IPS DF 4.7 (cell line): Measurements from ENCODE around the gene MLX.
"Not testable (repeated sequence)": the region's sequence is repeated elsewhere in the genome, so short reads cannot be mapped to it uniquely, and the experiment has no call there.

Source experiments
- DNase-seq: peaks from one replicate; pipeline ENCODE4 v3.0.0-alpha.2; 2013; ENCODE audit warnings: low spot score; ENCODE audit errors: extremely low read depth

The MLX gene

GRCh38 chr17:42578282-42578869, 11.5 kb downstream of the MLX start:
- peak; percentile 62 for DNase-seq

DNA sequence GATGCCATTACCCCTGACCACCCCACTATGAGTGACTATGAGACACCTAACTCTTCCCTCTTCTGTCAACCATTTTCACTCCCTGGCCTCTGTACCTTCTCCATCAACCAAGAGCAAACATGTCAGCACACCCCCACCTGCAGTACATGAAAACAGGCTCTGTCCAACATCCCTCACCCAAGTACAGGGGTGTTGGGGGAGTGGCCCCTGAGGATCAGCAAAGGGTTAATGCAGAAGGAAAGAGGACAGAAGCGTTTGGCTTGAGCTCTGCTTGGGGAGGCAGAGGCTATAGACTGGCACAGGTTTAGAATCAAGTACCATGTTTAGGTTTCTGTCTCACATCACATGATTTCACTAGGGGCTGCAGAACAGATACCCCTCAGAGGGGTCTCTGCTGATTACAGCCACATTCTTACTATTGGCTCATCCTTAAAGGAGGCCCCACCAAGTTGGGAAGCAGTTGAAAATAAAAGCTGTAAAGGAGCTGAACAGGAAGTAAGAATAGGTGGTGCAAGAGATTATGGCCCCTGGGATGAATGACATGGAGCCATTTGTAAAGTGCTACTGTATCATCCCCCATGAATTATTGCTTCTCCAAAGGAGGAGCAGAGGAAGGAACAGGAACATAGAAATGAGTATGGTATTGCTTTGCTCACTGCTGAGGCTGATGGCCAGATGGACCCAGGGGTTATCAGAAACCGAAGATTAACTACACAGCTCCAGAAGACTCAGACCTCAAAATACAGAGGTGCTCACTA, 13.1 kb downstream of the MLX start:
- DNase-seq: no peak

DNA sequence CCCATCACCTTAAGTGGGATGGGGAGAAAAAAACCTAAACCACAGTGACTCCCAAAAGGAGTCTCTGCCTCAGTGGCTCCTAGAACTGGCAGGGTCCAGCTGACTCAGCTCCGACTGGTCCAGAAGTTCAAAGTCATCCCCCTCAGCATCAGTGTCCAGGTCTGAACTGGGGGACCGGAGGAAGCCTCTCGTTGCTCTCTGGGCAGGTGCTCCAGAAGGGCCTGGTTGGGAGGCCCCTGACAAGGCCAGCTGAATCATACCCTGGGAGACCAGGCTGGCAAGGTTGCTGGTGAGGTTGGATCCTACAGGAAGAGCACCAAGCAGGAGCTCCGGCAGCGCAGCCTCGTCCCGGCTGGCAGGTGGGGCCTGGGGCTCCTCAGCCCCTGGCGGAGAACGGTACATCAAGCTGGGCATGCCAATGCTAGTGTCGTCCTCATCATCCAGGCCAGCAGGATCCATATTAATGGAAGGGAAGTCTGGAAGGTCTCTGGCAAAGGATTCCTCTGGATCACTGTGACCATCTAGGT, 14.9 kb downstream of the MLX start:
- no peak for DNase-seq

- no peak for DNase-seq
These were observed 18.0 kb downstream of the MLX start for GRCh38 chr17:42584880-42585279.

DNA sequence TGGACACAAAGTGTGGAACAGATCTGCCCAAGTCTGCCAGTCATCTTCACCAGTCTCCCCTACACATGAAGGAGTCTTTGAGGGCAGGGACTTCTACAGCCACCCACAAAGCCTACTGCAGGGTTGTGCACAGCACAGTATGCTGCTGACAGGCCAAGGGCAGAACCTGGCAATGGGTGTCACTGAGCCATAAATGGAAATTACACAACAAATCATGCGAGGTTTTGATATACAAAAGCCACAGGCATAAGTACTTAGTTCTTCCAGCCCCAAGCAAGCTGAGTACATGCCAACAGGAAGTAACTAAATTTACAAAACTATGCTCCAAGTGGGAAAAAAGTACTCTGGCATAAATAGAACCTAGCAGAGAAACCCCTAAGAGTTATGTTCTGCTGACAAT, 18.5 kb downstream of the MLX start:
- DNase-seq: no peak

DNA sequence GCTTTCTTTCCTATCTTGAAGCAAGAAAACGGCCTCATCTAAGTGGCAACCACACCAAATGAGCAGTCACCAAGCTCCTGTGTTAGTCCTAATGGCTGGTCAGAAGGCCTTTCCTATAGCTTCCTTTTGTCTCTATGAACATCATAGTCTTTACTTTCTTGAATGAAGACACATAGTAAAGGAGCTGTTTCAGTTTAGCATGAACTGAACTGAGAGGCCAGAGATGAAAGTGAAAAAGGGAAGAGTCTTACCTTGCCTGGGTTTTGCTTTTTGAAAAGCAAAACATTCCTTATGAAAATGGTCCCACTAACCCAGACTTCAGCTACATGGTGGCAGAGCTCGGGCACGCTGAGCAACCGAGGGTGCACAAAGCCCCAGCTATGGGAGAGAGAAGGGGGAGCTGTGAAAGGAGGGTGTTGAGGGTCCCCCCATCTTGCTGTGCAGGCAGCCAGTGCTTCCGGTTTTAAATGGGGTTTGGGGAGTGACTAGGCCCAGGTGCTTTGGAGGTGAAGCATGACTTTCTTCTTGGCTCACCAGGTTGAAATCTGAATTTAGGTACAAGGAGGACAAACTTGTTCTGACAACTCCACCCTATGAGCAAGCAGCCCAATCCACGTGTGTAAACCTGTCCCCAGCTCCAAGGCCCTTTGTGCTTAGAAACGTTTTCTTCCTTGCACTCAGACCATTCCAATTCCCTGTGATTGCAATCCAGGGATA, 19.8 kb downstream of the MLX start:
- DNase-seq: no peak

GRCh38 chr17:42590886-42591285, 24.0 kb downstream of the MLX start:
- DNase-seq: no peak

GRCh38 chr17:42591411-42591810, 24.5 kb downstream of the MLX start:
- no peak for DNase-seq

GRCh38 chr17:42596386-42596785, 29.5 kb downstream of the MLX start:
- no peak for DNase-seq

DNA sequence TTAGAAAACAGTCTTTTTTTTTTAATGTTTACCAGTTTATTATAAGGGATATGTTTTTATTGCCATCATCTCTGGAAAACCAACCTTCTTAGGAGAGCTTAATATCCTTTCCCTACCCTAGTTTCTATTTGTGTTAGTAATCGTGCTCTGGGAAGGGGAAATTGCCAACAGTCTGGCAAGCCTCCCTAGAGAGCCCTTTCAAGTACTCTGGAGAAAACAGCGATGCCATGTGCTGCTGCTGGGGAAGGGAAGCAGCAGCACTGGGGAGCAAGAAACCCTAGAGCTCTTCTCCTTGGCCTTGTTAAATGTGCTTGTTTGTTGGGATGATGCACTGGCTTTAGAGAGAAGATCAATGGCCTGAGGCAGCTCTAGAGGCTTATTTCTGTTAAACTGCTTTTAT, 32.0 kb downstream of the MLX start:
- DNase-seq: no peak

DNA sequence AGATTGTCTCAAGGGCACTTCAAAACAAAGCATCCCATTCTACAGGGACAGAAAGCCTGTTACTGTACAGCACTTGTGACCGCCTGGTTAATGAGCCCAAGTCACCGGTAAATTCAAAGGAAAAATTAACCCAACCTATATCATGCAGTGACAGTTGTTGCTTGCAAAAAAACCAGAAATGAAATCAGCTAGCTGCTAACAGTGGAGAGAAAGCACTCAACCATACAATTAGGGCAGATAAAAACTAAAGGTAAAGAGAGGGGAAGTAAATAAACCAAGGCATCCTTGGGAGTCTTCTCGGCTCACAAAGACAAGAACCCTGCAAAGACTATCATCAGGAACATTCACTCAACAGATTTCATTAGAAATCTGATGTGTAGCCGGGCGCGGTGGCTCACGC, 36.4 kb downstream of the MLX start:
- no peak for DNase-seq

DNA sequence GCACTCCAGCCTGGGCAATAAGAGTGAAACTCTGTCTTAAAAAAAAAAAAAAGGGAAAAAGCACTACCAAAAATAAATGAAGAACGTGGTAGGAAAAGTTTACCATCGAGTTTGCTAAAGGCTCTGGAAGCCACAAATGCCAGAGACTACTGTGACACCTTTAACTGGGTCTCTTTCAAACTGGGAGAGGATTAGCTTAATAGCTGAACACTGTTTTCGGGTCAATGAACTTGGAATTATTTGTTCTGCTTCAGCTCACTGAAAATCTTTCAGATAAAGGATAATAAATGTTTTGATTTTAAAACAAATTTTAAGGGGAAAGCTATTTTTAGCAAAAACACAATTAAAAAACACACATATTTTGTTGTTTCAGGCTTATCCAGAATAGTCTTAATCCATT, 40.9 kb downstream of the MLX start:
- DNase-seq: no peak

DNA sequence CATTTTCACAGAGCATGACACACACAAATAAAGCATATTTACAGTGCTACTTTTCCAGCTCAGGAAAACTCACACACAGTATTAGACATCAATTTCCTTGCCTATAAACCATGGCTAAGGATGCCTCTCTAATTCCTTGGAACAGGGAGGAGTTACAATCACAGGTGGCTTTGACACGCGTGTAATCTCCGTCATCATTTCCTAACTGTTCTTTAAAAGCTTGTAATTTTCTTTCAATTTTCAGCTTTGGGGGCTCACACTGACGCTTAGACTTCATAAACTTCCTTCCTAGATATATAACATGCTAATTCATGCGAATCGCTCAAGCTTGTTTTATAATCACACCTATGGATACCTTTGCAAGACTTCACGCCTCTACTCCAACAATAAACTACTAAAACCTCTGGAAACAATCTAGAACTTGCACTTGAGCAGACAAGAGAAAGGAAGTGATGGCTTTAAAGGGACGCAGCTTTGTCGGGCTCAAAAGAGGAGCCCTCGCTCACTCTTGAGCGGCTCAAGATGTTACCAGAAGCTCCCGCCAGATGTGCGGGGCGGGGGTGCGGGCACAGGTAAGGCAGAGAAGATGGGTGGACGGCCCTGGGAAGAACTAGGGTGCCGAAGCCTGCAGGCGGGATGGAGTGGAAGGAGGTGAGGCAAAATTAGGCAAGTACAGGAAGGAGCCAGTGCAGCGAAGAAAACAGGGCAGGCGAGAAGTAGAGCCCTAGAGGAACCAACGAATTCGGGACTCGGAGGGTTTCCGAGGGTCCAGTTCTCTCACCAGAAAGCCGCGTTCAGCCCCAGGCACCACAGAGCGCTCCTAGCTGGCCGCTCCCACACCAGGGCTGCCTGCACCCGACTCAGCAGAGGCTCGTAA, 41.6 kb downstream of the MLX start:
- no peak for DNase-seq

DNA sequence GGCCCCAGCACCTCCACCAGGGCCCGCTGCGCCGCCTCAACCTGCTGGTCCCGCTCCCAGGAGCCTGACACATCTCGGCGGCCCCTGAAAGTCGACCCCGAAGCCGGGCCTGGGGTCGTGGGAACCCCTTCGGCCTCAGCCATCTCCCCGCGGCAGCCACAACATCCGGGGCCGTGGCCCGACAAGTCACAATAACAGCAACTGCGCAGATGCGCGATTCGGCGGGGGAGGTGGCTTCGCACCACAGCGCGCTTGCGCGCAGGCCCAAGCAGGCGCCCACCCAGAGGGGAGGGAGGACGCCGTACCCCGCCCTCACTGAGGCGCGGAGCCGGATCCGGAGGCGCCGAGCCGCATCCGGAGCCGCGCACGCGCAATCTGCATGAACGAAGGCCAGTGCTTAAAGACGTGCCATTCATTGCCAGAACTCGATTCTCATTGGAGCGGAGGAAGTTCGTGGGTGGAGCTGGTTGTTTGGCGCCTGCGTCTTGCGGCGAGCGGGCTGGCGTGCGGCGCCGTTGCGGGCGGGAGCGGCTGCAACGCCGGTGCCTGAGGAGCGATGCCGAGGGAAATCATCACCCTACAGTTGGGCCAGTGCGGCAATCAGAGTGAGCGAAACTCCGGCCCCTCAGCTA, 42.4 kb downstream of the MLX start, which contains the start of the genes RETREG3 and TUBG1:
TSS of gene RETREG3 (minus strand) at position 193 of the 632 bp plus-strand sequence. CDS start at position 143, 50 bp downstream.
TSS of gene TUBG1 (plus strand) at position 502 of the 632 bp plus-strand sequence. CDS start at position 557, 55 bp downstream.
- DNase-seq: peak; percentile 96

GRCh38 chr17:42609814-42610801, 43.2 kb downstream of the MLX start:
- DNase-seq: not testable (repeated sequence)

GRCh38 chr17:42612013-42612412, 45.1 kb downstream of the MLX start:
- DNase-seq: no peak

DNA sequence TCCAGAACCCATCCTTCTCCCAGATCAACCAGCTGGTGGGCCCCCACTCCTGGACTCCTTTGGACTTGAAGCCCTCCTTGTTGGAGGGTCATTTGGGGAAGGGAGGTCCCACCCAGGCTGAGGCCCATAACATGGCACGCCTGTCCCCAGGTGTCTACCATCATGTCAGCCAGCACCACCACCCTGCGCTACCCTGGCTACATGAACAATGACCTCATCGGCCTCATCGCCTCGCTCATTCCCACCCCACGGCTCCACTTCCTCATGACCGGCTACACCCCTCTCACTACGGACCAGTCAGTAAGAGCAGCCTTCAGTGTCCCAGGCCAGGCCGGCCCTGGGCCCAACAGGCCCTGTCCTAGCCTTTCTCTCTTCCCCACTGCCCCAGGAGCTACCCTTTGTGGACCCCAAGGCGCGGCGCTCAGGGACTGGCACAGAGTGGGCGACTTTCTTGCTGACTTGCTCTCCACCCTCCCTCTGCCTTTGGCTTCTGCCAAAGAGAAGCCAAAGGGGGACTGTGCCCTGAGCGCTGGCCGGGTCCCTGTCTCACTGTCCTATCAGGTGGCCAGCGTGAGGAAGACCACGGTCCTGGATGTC, 46.9 kb downstream of the MLX start:
- DNase-seq: no peak

DNA sequence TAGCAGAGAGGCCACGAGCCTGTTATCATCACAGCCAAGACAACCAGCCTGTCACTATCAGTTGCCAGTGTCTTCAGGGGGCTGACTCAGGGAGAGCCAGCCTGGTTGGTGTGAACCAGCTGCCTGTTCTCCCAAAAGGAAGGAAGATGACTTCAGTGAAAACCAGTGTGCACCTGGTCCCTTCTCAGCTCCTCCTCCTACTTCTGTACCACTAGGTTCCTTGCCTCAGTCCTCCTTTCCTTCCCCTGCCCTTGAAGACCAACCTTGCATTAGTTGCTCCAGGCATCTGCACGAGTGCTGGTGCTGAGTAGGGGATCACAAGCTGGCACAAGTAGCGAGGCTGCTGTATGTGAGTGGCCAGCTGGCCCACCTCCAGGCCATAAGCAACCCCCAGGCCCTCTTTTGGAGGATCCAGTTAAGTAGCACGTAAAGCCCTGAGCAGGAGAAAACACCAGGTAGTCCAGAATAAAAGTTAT, 51.1 kb downstream of the MLX start:
- DNase-seq: no peak
